HCT116 (cell line): ENCODE data around the gene TMEM119. TPM values are rescaled to one million over a fixed set of nuclear protein-coding genes. Genes with fewer than 3 reads are reported as not detected.

Experiments
- ATAC-seq: fragments of 200-7000 bp; cut with Tn5 transposase; 2 replicates; pipeline ENCODE4 v1.9.1; 2020; ENCODE audit warnings: mild to moderate bottlenecking, moderate library complexity
- BruUV-seq: library from RNA; stranded (reverse); fragments of 400-500 nt; replicated peaks from 2 replicates; lab custom pipeline; 2021; lab: Mats Ljungman, UMichigan
- CTCF ChIA-PET: fragments of 300-600 bp; sonication (Branson Sonifier 250); formaldehyde crosslinking; loops from one replicate; lab custom pipeline; 2021; ENCODE audit warnings: antibody characterized with exemption; lab: Charles Lee
- POLR2A ChIA-PET: fragments of 300-600, 350-600 bp; sonication (Branson Sonifier 250); formaldehyde crosslinking; loops from one replicate; lab custom pipeline; 2021; ENCODE audit warnings: antibody characterized with exemption; lab: Charles Lee
- RAD21 ChIA-PET, 2 experiments: fragments of 300-600 bp; sonication (Branson Sonifier 250); formaldehyde crosslinking; loops; one replicate each; lab custom pipeline; 2023; ENCODE audit warnings: low total read pairs in 2 of 2; ENCODE audit not compliant: uncharacterized antibody in 2 of 2, unreplicated experiment in 2 of 2, low non-redundant PET in 1 of 2; lab: Charles Lee
- DNase-seq: peaks from one replicate; pipeline ENCODE4 v3.0.0-alpha.2; 2010; ENCODE audit warnings: low read depth, low spot score
- H2AFZ ChIP-seq: fragments of 200-600 bp; shearing (Covaris generic), sonication (generic); 2 replicates; pipeline ENCODE4 v1.6.1; 2017; ENCODE audit warnings: low read depth, mixed run types, mixed read lengths, antibody characterized with exemption, low read length; ENCODE audit not compliant: poor library complexity, severe bottlenecking
- H3K27ac ChIP-seq: 2 replicates; pipeline ENCODE4 v1.5.1; 2012; ENCODE audit warnings: low read depth, low read length
- H3K27me3 ChIP-seq: fragments of 200-600 bp; sonication (generic); 2 replicates; pipeline ENCODE4 v1.6.1; 2016; ENCODE audit warnings: mixed run types, low read length, mixed read lengths; ENCODE audit not compliant: insufficient read depth
- H3K36me3 ChIP-seq, 2 experiments: fragments of 200-500 bp in 1 of 2; fragments of 200-600 bp in 1 of 2; sonication (Bioruptor generic) in 1 of 2; sonication (generic) in 1 of 2; 2 replicates each; pipeline versions ENCODE4 v1.5.1 to v1.6.1; 2014 to 2016; ENCODE audit warnings: low read length in 2 of 2, inconsistent platforms in 1 of 2, mixed read lengths in 1 of 2, mixed run types in 1 of 2; ENCODE audit not compliant: insufficient read depth in 2 of 2, control insufficient read depth in 1 of 2
- H3K4me1 ChIP-seq, 2 experiments: fragments of 200-600 bp in 1 of 2; sonication (generic) in 1 of 2; 2 replicates each; pipeline versions ENCODE4 v1.5.1 to v1.6.1; 2012 to 2017; ENCODE audit warnings: low read length in 2 of 2, inconsistent platforms in 1 of 2, mild to moderate bottlenecking in 1 of 2, mixed read lengths in 1 of 2, mixed run types in 1 of 2, moderate library complexity in 1 of 2; ENCODE audit not compliant: insufficient read depth in 2 of 2, control insufficient read depth in 1 of 2
- H3K4me2 ChIP-seq: fragments of 200-600 bp; sonication (generic); 2 replicates; pipeline ENCODE4 v1.6.1; 2017; ENCODE audit warnings: mixed run types, low read length, mixed read lengths
- H3K4me3 ChIP-seq, 2 experiments: fragments of 200-600 bp in 1 of 2; sonication (generic) in 1 of 2; replicated peaks in 1 of 2; 2 replicates each; pipeline ENCODE4 v1.5.1; 2011 to 2016; ENCODE audit warnings: low read length in 2 of 2, control low read depth in 1 of 2, low read depth in 1 of 2, mild to moderate bottlenecking in 1 of 2, mixed read lengths in 1 of 2, mixed run types in 1 of 2
- H3K79me2 ChIP-seq: fragments of 200-600 bp; sonication (generic); 2 replicates; pipeline ENCODE4 v1.6.1; 2017; ENCODE audit warnings: mild to moderate bottlenecking, mixed run types, low read length, moderate library complexity, mixed read lengths; ENCODE audit not compliant: insufficient read depth
- H3K9ac ChIP-seq: fragments of 200-600 bp; sonication (generic); 2 replicates; pipeline ENCODE4 v1.6.1; 2016; ENCODE audit warnings: low read length, mixed read lengths
- H3K9me2 ChIP-seq: fragments of 200-600 bp; sonication (generic), shearing (Covaris generic); 2 replicates; pipeline ENCODE4 v1.6.1; 2017; ENCODE audit warnings: mixed run types, mild to moderate bottlenecking, moderate library complexity; ENCODE audit not compliant: insufficient read depth
- H3K9me3 ChIP-seq, 2 experiments: fragments of 200-500 bp in 1 of 2; fragments of 200-600 bp in 1 of 2; sonication (Bioruptor generic) in 1 of 2; sonication (generic) in 1 of 2; 2 replicates each; pipeline ENCODE4 v1.6.1; 2014 to 2017; ENCODE audit warnings: low read length in 2 of 2, mixed read lengths in 2 of 2, inconsistent platforms in 1 of 2, low read depth in 1 of 2, mild to moderate bottlenecking in 1 of 2, mixed run types in 1 of 2, moderate library complexity in 1 of 2; ENCODE audit not compliant: control insufficient read depth in 1 of 2, insufficient read depth in 1 of 2
- H4K20me1 ChIP-seq: fragments of 200-600 bp; sonication (generic), shearing (Covaris generic); 2 replicates; pipeline ENCODE4 v1.6.1; 2017; ENCODE audit warnings: mixed run types, mild to moderate bottlenecking, moderate library complexity; ENCODE audit not compliant: insufficient read depth
- ATF3 ChIP-seq: IDR thresholded peaks from 2 replicates; pipeline ENCODE4 v1.6.1; 2012
- CBX3 ChIP-seq: IDR thresholded peaks from 2 replicates; pipeline ENCODE4 v1.6.1; 2012; ENCODE audit warnings: low read depth
- CEBPB ChIP-seq: IDR thresholded peaks from 2 replicates; pipeline ENCODE4 v1.6.1; 2012; ENCODE audit warnings: low read depth
- CTCF ChIP-seq, 3 experiments: fragments of 200-600 bp in 1 of 3; sonication (generic) in 1 of 3; IDR thresholded peaks in 2 of 3; conservative IDR thresholded peaks in 1 of 3; 2 replicates each; pipeline ENCODE4 v1.5.1; 2012 to 2017; ENCODE audit warnings: low read depth in 2 of 3, low read length in 2 of 3, antibody characterized with exemption in 1 of 3, borderline replicate concordance in 1 of 3, control low read depth in 1 of 3, mild to moderate bottlenecking in 1 of 3, mixed read lengths in 1 of 3, mixed run types in 1 of 3, moderate library complexity in 1 of 3; ENCODE audit not compliant: insufficient read depth in 1 of 3
- EGR1 ChIP-seq: IDR thresholded peaks from 2 replicates; pipeline ENCODE4 v1.6.1; 2012; ENCODE audit warnings: low read depth
- EZH2phosphoT487 ChIP-seq: fragments of 200-600 bp; IDR thresholded peaks from 2 replicates; pipeline ENCODE4 v1.6.1; 2018; ENCODE audit warnings: antibody characterized with exemption, borderline replicate concordance
- FOSL1 ChIP-seq: IDR thresholded peaks from 2 replicates; pipeline ENCODE4 v1.6.1; 2012; ENCODE audit warnings: low read depth
- JUND ChIP-seq: IDR thresholded peaks from 2 replicates; pipeline ENCODE4 v1.6.1; 2012
- MAX ChIP-seq: IDR thresholded peaks from 2 replicates; pipeline ENCODE4 v1.6.1; 2012
- POLR2A ChIP-seq: IDR thresholded peaks from 2 replicates; pipeline ENCODE4 v1.7.0; 2011; ENCODE audit warnings: borderline replicate concordance; ENCODE audit not compliant: insufficient read depth, insufficient read length; ENCODE audit errors: extremely low read depth
- POLR2AphosphoS5 ChIP-seq: IDR thresholded peaks from 2 replicates; pipeline ENCODE4 v1.6.1; 2011; ENCODE audit warnings: mild to moderate bottlenecking, low read depth, low read length, moderate library complexity
- SIN3A ChIP-seq: IDR thresholded peaks from 2 replicates; pipeline ENCODE4 v1.6.1; 2012; ENCODE audit warnings: low read depth
- SP1 ChIP-seq: IDR thresholded peaks from 2 replicates; pipeline ENCODE4 v1.6.1; 2012; ENCODE audit warnings: low read depth
- SRF ChIP-seq: IDR thresholded peaks from 2 replicates; pipeline ENCODE4 v1.6.1; 2012; ENCODE audit warnings: low read depth
- TCF7L2 ChIP-seq: IDR thresholded peaks from 2 replicates; pipeline ENCODE4 v1.7.0; 2011; ENCODE audit warnings: borderline replicate concordance, inconsistent platforms; ENCODE audit not compliant: insufficient read depth, insufficient read length; ENCODE audit errors: extremely low read depth
- YY1 ChIP-seq: IDR thresholded peaks from 2 replicates; pipeline ENCODE4 v1.6.1; 2011; ENCODE audit warnings: low read length, low read depth, moderate library complexity, mild to moderate bottlenecking; ENCODE audit not compliant: insufficient replicate concordance; ENCODE audit errors: extremely low read depth
- ZFX ChIP-seq: fragments of 450-650 bp; IDR thresholded peaks from 2 replicates; pipeline ENCODE4 v1.6.1; 2017
- ZNF274 ChIP-seq: fragments of 200-500 bp; sonication (Bioruptor generic); IDR thresholded peaks from 2 replicates; pipeline ENCODE4 v1.6.1; 2014; ENCODE audit warnings: mild to moderate bottlenecking, low read depth, low read length, inconsistent platforms
- intact Hi-C: fragments of 100-400 bp; cut with micrococcal nuclease; formaldehyde crosslinking; loops from 2 replicates; pipeline ENCODE4 v1.10.0; 2022
- total RNA-seq: library from RNA; stranded (reverse); gene quantifications from one replicate; pipeline ENCODE4 v1.2.1, GENCODE V29; 2021; ENCODE audit not compliant: unreplicated experiment

The TMEM119 gene
- total RNA-seq, 1 experiment from 2014 or later, result not detected

- CTCF ChIA-PET, result interaction anchor here (1.0 kb wide), 1 partner anchor 10 kb away, joined by 3 read pairs; no protein-coding TSS in a partner anchor
- RAD21 ChIA-PET, result no interaction called here
- H3K4me2 ChIP-seq, result no peak overlapping the region
These were observed 10.2 kb upstream of the TMEM119 start for GRCh38 chr12:108607981-108608600.

More at GRCh38 chr12:108607981-108608600, 10.2 kb upstream of the TMEM119 start:
- H3K27ac ChIP-seq, result no peak overlapping the region
- intact Hi-C loops, result no loop called here
- no peaks in the 10 kb centered on the region for H3K27me3 ChIP-seq
- no peak overlapping the region for H3K4me3 ChIP-seq
- TF ChIP-seq YY1 (no peak), JUND (no peak), CBX3 (no peak), ZNF274 (no peak), MAX (no peak), EZH2phosphoT487 (no peak), POLR2AphosphoS5 (no peak), SIN3A (no peak), POLR2A (no peak), ATF3 (no peak), CTCF (IDR thresholded peaks at IDR 0.05 in 2 of 3, conservative IDR thresholded peaks at IDR 0.05 in 1 of 3; ENCODE audit: borderline replicate concordance in 1 of 3, insufficient read depth in 1 of 3, low read depth in 2 of 3, low read length in 2 of 3) (no peak), SP1 (no peak), FOSL1 (no peak), CEBPB (no peak), SRF (no peak), EGR1 (no peak), TCF7L2 (no peak), ZFX (no peak)
- H3K79me2 ChIP-seq, result no peaks in the 10 kb centered on the region
- H2AFZ ChIP-seq, result no peak overlapping the region
- BruUV-seq, result no TSS peak
- no peaks in the 10 kb centered on the region for H3K9me3 ChIP-seq
- POLR2A ChIA-PET, result no interaction called here
- H3K9me2 ChIP-seq, result no peaks in the 10 kb centered on the region
- H3K36me3 ChIP-seq, result no peaks in the 10 kb centered on the region
- peaks cover 16 to 18% of the 10 kb centered on the region in 2 experiments for H3K4me1 ChIP-seq
- H3K9ac ChIP-seq, result no peak overlapping the region
- no peak for ATAC-seq
- H4K20me1 ChIP-seq, result no peaks in the 10 kb centered on the region
- no peak for DNase-seq
